Stimulated activated naive CD4-positive, alpha-beta T cell (primary cell): Measurements from ENCODE around the gene RASIP1.

ENCODE experiments used
- DNase-seq, 6 experiments: peaks; one replicate each; lab custom pipeline; 2025; lab: John Stamatoyannopoulos, UW

Gene RASIP1

GRCh38 chr19:48756212-48756611 lies 15.8 kb upstream of the RASIP1 start:
- DNase-seq = no peak

GRCh38 chr19:48755787-48756186 lies 15.4 kb upstream of the RASIP1 start:
- no peak for DNase-seq

GRCh38 chr19:48755084-48755641 lies 14.8 kb upstream of the RASIP1 start, which contains the start of gene FGF21:
Gene FGF21, plus strand, starts transcription at chr19:48755524. Its CDS starts 713 bp downstream, at chr19:48756237.
- no peak for DNase-seq

GRCh38 chr19:48752496-48753365 lies 12.3 kb upstream of the RASIP1 start, which contains the start of gene FUT1:
Gene FUT1, minus strand, starts transcription at chr19:48752641. Its CDS starts 1,360 bp downstream, at chr19:48751281.
- peak in 5 of 6 experiments; percentile 15 to 31 (median 21) for DNase-seq

GRCh38 chr19:48751845-48752495 lies 11.6 kb upstream of the RASIP1 start:
- peak in 1 of 6 experiments; percentile 25 for DNase-seq

- no peak for DNase-seq
These were observed 10.5 kb upstream of the RASIP1 start for GRCh38 chr19:48750771-48751504.

- DNase-seq = no peak
These were observed 9.9 kb upstream of the RASIP1 start for GRCh38 chr19:48750351-48750750.

GRCh38 chr19:48749571-48750198 lies 9.3 kb upstream of the RASIP1 start:
- no peak for DNase-seq

- DNase-seq = peak in 4 of 6 experiments; percentile 14 to 47 (median 29)
These were observed 6.5 kb upstream of the RASIP1 start, which contains the start of gene IZUMO1 for GRCh38 chr19:48746738-48747575. Gene IZUMO1, minus strand, starts transcription at chr19:48746909. Its CDS starts 1,050 bp downstream, at chr19:48745859.

DNA sequence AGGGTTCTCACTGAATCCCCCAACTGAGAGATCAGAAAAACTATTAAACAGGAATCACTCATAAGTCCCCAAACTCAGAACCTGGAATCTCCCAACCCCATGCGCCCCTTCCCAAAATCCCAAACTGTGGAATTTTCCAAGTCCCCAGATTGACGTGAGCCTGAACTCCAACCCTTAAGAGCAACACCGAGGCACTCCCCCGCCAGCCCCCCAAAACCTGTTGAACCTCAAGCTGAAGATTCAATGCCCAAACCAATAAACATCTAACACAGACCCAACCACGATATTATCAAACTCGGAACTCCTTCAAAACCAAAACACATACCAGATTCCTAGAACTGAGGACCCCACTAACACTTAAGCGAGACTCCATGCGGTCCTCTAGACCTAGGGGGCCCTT lies 5.7 kb upstream of the RASIP1 start:
- DNase-seq = no peak

DNA sequence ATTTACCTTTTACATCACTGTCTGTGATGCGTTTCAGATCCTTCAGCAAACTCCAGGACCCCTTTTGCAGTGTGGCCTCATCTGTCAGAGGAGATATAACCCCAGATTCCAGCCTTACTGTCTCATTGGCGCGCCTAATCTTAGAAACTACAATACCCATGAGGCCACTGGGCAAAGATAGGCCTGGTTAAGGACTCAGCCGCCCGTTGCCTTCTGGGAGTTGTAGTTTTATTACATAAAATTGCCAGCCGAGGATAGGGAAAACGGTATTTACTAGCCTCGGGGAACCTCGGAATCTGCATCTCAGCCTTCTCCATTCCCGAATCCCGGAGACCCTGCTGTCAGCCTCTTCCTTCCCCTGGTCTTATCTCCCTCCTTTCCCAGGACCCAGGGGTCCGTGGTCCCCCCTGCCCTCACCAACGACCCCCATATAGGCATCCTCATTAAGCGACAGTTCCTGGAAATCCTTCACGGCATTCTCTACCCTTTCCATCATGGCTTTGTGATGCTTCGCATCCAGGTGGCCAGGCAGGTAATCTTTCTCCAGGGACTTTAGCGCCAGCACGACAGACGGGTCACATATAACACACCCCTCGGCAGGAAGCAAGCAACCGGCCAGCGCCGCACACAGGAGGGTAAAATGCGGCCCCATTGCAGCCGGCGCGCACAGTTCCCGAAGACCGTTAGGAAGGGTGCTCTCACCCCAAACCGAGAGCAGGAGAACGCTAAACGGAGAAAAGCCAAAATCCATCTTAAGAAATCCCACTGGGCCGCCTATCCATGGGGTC lies 5.0 kb upstream of the RASIP1 start:
- peak; percentile 25 to 56 (median 34) for DNase-seq

DNA sequence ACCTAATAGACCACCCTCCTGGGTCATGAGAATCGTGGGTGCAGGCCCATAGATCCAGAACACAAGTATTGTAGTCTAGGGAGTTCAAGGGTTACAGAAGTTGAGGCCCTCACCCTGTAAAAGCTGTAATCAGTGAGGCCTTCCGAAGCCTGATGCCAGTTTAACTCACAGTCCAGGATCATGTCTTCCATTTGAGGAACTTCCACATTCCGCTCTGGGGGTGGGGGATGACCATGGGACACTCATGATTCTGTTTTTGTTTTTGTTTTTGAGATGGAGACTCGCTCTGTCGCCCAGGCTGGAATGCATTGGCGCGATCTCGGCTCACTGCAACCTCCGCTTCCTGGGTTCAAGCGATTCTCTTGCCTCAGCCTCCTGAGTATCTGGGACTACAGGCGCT lies 1.7 kb upstream of the RASIP1 start:
- no peak for DNase-seq

DNA sequence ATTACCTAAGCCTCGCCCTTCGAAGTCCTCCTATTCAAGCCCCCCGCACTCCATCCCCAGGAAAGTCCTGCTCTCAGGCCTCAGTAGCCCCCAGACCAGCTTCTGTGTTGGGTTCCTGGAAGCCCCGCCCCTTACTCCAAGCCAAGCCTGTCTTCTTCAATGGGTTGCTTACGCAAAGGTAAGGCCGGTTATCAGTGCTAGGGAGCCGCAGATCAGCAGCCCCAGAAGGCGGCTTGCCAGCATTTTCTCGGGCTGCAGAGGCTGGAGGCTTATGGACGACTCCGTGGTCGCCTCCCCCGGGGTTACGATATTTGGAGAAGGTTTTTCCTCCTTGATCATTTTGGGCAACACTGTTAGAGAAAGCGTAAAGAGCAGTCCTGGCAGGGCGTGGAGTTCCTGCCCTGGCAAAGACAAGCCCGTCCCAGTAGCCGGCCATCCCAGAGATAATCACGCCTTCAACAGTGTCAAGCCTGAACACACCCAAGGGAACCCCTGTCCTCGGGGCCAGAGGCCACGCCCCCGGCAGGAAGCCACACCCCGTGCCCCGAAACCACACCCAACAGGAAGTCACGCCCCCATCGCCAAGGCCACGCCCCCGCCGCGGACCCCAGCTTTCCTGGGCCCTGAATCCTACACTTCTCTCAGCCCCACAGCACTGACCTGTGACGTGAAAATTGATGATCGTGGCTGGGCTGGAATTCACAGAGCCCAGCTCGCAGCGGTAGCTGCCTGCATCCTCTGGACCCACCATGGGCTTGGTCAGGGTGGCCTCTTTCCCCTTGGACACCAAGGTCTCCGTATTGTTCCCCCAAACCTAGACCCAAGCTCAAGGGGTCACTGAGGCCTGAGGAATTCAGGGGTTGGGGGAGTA lies 954 bp upstream of the RASIP1 start:
- peak in 3 of 6 experiments; percentile 13 to 25 (median 17) for DNase-seq

DNA sequence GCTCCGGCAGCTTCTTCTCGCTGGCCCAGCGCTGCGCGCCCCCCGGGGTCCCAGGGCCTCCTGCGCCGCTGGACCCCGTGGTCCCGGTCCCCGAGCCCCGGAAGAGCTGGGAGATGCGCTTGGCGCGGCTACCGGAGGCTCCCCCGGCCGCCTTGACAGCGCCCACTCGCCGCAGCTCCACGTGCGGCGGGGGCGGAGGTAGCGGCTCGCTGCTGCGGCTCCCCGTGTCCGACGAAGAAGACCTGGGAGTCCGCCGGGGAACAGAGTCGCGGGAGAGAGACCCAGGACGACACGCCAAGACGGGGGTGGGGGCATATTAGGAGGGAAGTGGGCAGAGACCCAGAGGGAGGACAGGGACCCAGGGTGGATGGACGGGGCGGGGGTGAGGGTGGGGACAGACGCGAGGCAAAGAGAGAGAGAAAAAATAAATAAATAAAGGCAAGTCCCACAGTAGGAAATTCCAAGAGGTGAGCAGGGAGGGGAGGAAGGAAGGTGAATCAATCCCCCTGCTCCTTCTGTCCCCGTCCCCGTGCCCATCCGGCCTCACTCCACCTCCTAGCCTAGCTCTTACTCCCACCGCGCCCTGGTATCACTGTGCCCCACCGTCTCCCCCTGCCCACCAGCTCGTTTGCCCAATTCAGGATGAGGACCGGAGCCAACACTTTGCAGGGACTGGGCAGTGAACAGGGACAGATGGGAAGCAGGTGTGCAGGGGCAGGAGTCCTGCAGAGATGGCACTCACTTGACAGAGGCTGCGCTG lies 826 bp downstream of the RASIP1 start:
- DNase-seq = peak in 2 of 6 experiments; percentile 26 to 30

GRCh38 chr19:48738557-48739403 lies 1.6 kb downstream of the RASIP1 start:
- DNase-seq = peak; percentile 71 to 90 (median 88)

DNA sequence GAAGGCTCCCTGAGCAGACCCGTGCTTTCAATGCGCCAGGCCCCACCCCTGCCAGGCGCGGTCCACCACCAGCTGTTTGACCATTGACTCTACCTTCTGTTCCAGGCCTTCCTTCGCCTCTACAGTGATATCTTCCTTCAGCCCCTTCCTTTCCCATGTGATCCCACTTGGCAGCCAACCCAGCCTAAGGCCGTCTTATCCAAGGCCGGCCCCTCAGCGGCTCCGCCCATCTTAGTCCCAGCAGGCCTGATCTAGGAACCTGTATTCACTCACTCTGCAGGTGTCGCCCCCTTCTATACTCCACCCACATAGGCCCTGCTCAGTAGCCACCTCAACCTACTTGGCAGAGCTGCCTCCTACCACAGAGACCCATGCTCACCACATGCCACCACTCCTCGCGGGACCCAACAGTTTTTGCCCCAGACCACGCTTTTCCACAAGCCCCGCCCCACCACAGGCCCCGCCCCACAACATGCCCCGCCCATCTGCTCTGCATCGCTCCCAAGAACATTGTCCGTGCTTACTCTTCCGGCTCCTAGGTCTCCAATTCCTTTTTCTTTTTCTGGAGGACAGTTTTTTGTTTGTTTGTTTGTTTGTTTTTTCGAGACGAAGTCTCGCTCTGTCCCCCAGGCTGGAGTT lies 2.9 kb downstream of the RASIP1 start:
- DNase-seq = no peak
